NB4 (cell line): Measurements from ENCODE around the gene ARFGAP1.
A peak's percentile ranks its signal among the peaks of the same experiment; 100 is the strongest.

Source experiments
- DNase-seq: peaks from one replicate; pipeline ENCODE4 v3.0.0; 2010; ENCODE audit warnings: low read depth
- H3K4me3 ChIP-seq: one replicate; pipeline ENCODE4 v1.5.1; 2011; ENCODE audit warnings: mild to moderate bottlenecking, low read depth, low read length, moderate library complexity
- MAX ChIP-seq: IDR thresholded peaks from 2 replicates; pipeline ENCODE4 v1.6.1; 2011; ENCODE audit warnings: low read depth, low read length
- MYC ChIP-seq: IDR thresholded peaks from 2 replicates; pipeline ENCODE4 v1.6.1; 2011; ENCODE audit warnings: low read depth, low read length
- POLR2A ChIP-seq: IDR thresholded peaks from 2 replicates; pipeline ENCODE4 v1.6.1; 2011; ENCODE audit warnings: mild to moderate bottlenecking; ENCODE audit not compliant: insufficient read length; ENCODE audit errors: extremely low read depth
- TF ChIP-seq, protein P1 (sequence below): IDR thresholded peaks from one replicate; pipeline ENCODE4 v1.5.1; 2012; ENCODE audit warnings: low read depth, low read length

Gene ARFGAP1

DNA sequence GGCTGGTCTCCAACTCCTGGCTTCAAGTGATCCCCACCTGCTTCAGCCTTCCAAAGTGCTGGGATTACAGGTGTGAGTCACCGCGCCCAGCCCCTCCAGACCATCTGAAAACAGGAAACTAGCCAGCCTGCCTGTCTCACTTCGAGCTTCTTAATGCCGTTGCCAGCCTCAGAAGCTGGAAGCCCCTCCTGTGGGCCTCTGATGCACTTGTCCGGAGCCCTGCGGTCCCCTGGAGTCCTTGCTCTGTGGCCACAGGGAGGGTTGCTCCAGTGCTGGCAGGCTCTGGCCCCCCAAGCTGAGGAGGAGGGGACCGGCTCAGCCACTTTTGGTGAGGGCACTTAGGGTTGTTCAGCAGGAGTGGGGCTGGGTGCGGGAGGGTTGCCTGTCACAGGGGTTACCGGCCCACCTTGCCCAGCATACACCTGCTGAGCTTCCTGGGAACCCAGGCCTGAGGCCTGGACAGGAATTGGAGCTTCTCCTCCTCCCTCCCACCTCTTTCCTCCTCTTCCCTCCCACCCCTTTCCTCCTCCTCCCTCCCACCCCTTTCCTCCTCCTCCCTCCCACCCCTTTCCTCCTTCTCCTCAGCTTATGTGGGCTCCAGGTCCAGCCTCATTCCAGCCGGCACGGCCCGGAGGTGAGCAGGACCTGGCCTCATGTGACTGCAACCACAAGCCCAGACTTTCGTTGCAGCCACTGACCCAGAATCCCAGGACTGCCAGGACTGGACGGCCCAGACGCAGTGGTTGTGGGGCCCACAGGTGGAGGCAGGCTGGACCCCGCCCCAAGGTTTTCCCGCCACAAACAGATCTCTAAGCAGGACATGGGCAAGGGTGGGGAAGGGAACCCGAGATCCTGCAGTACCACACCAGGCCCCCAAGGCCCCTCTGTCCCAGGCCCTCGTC lies 46.3 kb upstream of the ARFGAP1 start:
- H3K4me3 ChIP-seq: no peak overlapping the region
- DNase-seq: no peak
- no peak for TF ChIP-seq MYC
- no peak for TF ChIP-seq MAX
- no peak for TF ChIP-seq POLR2A
- TF ChIP-seq, protein P1, sequence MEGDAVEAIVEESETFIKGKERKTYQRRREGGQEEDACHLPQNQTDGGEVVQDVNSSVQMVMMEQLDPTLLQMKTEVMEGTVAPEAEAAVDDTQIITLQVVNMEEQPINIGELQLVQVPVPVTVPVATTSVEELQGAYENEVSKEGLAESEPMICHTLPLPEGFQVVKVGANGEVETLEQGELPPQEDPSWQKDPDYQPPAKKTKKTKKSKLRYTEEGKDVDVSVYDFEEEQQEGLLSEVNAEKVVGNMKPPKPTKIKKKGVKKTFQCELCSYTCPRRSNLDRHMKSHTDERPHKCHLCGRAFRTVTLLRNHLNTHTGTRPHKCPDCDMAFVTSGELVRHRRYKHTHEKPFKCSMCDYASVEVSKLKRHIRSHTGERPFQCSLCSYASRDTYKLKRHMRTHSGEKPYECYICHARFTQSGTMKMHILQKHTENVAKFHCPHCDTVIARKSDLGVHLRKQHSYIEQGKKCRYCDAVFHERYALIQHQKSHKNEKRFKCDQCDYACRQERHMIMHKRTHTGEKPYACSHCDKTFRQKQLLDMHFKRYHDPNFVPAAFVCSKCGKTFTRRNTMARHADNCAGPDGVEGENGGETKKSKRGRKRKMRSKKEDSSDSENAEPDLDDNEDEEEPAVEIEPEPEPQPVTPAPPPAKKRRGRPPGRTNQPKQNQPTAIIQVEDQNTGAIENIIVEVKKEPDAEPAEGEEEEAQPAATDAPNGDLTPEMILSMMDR: no peak

GRCh38 chr20:63227260-63227659 lies 45.4 kb upstream of the ARFGAP1 start:
- TF ChIP-seq MAX (no peak), POLR2A (no peak), MYC (no peak)
- TF ChIP-seq, protein P1: no peak
- DNase-seq: no peak
- no peak overlapping the region for H3K4me3 ChIP-seq

DNA sequence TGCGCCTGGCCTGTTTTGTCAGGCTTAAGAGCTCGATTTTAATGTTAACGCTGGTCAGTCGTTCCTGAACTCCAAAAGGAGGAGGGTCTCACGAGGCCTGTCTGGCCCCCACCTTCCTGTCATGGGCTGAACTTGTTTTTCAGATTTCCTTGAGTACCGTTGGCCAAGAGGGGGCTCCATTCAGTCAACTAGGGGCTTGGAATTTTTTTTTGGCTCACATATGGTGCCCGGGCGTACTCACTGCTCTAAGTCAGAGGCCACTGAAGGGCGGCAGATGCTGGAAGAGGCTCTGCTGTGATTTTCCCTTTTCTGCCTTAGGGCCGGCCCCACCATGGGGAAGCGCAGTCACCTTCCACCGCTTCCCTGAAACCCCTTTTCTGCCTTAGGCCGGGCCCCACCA lies 43.8 kb upstream of the ARFGAP1 start:
- no peak overlapping the region for H3K4me3 ChIP-seq
- TF ChIP-seq POLR2A (no peak), MYC (no peak), MAX (no peak)
- TF ChIP-seq, protein P1: no peak
- DNase-seq: no peak

- TF ChIP-seq, protein P1: peak; percentile 44
- TF ChIP-seq MAX: no peak
- H3K4me3 ChIP-seq: no peak overlapping the region
- peak; percentile 41 for DNase-seq
Measured at GRCh38 chr20:63230800-63231268, 41.8 kb upstream of the ARFGAP1 start.

GRCh38 chr20:63232235-63233060 lies 40.2 kb upstream of the ARFGAP1 start:
- H3K4me3 ChIP-seq: no peak overlapping the region
- DNase-seq: no peak

More at GRCh38 chr20:63232235-63233060, 40.2 kb upstream of the ARFGAP1 start:
- TF ChIP-seq POLR2A: no peak
- TF ChIP-seq, protein P1: no peak
- no peak for TF ChIP-seq MAX
- no peak for TF ChIP-seq MYC
